HL-60 (cell line): Measurements from ENCODE around the gene TAPBP.

ENCODE experiments used
- CTCF ChIP-seq: IDR thresholded peaks from one replicate; pipeline ENCODE4 v1.5.1; 2011; ENCODE audit warnings: low read length, control low read depth, inconsistent platforms; ENCODE audit not compliant: insufficient read depth
- POLR2AphosphoS5 ChIP-seq: IDR thresholded peaks from 2 replicates; pipeline ENCODE4 v1.6.1; 2012; ENCODE audit warnings: low read depth
- REST ChIP-seq: IDR thresholded peaks from 2 replicates; pipeline ENCODE4 v1.6.1; 2012; ENCODE audit warnings: low read depth; ENCODE audit not compliant: insufficient replicate concordance

- TF ChIP-seq CTCF (peak; percentile 44), POLR2AphosphoS5 (no peak), REST (no peak)
Observed at GRCh38 chr6:33279971-33280511, 33.8 kb downstream of the TAPBP start.
